Fibroblast of lung (primary cell): ENCODE data around the gene PIP5KL1.

Experiments used
- EZH2 ChIP-seq: IDR thresholded peaks from 2 replicates; pipeline ENCODE4 v1.5.1; 2012; ENCODE audit warnings: low read length, control low read depth, mild to moderate bottlenecking; ENCODE audit errors: missing control alignments
- TF ChIP-seq, protein P1 (sequence below), 2 donors: IDR thresholded peaks in 1 of 2; conservative IDR thresholded peaks in 1 of 2; 1 replicate in 1 of 2; 2 replicates in 1 of 2; pipeline ENCODE4 v1.5.1; 2011 to 2012; ENCODE audit warnings: low read length in 2 of 2, control low read depth in 1 of 2, inconsistent platforms in 1 of 2, low read depth in 1 of 2, mild to moderate bottlenecking in 1 of 2

DNA sequence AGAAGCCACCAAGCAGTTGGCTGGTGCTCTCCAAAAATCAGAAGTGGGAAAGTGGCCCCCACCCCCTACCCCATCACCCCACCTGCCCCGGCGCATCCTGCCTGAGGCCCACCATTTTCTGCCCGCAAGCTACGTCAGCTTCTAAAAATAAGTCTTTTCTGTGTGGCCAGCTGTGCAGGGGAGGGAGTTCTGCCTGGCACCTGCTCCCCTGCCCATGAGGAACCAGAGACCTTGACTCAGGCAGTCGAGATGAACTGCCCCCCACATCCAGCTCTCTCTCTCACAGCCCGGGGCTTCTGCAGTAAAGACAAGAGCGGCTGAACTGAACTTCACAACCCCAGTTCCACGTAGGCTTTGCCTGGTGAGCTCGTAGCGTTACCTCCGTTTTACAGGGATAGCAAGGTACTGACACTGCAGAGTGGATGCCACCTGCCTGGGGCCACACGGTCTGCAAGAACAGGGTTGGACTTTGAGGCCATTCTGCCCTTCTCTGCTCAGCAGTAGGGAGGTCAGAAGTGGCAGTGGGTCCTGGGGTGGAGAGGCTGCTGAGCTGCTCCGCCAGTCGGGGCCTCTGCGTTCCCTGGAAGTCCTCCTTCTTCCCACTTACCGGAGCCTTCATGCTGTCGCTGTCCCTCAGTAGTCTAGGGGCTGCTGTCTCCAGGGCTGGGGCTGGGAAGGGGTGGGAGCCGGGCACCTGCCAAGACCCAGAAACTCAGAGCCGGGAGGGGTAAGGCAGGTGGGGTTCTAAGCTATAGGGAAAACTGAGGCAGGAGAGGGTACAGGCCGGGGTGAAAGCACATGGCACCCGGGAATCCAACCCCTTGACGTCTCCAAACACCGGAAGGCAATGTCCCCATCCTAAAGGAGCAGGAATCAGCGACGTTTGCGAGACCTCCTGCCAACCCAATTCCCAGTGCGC is 14.5 kb downstream of the PIP5KL1 start:
- TF ChIP-seq, protein P1, sequence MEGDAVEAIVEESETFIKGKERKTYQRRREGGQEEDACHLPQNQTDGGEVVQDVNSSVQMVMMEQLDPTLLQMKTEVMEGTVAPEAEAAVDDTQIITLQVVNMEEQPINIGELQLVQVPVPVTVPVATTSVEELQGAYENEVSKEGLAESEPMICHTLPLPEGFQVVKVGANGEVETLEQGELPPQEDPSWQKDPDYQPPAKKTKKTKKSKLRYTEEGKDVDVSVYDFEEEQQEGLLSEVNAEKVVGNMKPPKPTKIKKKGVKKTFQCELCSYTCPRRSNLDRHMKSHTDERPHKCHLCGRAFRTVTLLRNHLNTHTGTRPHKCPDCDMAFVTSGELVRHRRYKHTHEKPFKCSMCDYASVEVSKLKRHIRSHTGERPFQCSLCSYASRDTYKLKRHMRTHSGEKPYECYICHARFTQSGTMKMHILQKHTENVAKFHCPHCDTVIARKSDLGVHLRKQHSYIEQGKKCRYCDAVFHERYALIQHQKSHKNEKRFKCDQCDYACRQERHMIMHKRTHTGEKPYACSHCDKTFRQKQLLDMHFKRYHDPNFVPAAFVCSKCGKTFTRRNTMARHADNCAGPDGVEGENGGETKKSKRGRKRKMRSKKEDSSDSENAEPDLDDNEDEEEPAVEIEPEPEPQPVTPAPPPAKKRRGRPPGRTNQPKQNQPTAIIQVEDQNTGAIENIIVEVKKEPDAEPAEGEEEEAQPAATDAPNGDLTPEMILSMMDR (conservative IDR thresholded peaks at IDR 0.05 in 1 of 2, IDR thresholded peaks at IDR 0.05 in 1 of 2; ENCODE audit: low read depth in 1 of 2, low read length in 2 of 2), result no peak
- no peak for TF ChIP-seq EZH2
